Uterus (tissue), 4 donors: Measurements from ENCODE around the gene BLMH. TPM values are rescaled to one million over a fixed set of nuclear protein-coding genes. Genes with fewer than 3 reads are reported as not detected.
A peak's percentile ranks its signal among the peaks of the same experiment; 100 is the strongest.

Source experiments
- small RNA-seq: library from RNA; depleted of rRNA; stranded (forward); fragments of <200 nt; gene quantifications from one replicate; pipeline ENCODE3, GENCODE V24; 2016
- total RNA-seq, 4 donors: library from RNA; depleted of rRNA in 3 of 4; stranded (reverse); fragments of >200 nt in 3 of 4; gene quantifications; one replicate each; pipeline versions ENCODE4 v1.1.0 to v1.2.4, GENCODE V29; 2014 to 2023
- donor health status: DM: yes; HTN: yes; CAD: no.

Gene BLMH
- total RNA-seq, 4 donors from 2014 or later, result 13.6 to 68.8 (median 33.3) TPM

Small RNA genes within 50 kb of the gene (small RNA-seq; reads per million reads assigned to genes)
- gene RF00154 (16.6 reads per million, percentile 91 among the genes with 10 or more reads in this experiment), gene RNU6-1267P (not detected)

Other genes starting within 250 kb of the BLMH start
- gene NSRP1, start 175.1 kb downstream of the BLMH start, total RNA-seq, result 10 to 100 TPM in 3 of 4 donors, 1 to 10 TPM in 1; 8.8 to 53.1 (median 26.8) TPM
- under 1 TPM in 2 of 4 donors, not detected in 2; 0.30 to 0.90 TPM for gene SLC6A4, start 56.2 kb downstream of the BLMH start, total RNA-seq
- gene TMIGD1, start 42.1 kb upstream of the BLMH start, total RNA-seq, result not detected
- gene CPD, start 87.0 kb upstream of the BLMH start, total RNA-seq, result 100 to 1,000 TPM in 2 of 4 donors, 10 to 100 TPM in 2; 54.6 to 144 (median 104) TPM
- gene GOSR1, start 185.5 kb upstream of the BLMH start, total RNA-seq, result 10 to 100 TPM in 3 of 4 donors, 1 to 10 TPM in 1; 9.4 to 69.7 (median 45.3) TPM